ENCODE measurements around the gene EFNB2. TPM values are rescaled to one million over a fixed set of nuclear protein-coding genes. Genes with fewer than 3 reads are reported as not detected.

EFNB2 gene
- total RNA-seq, 1 experiment from 2014 or later: 4.7 TPM

GRCh38 chr13:106498571-106498970, 36.9 kb downstream of the EFNB2 start:
- H3K4me3 ChIP-seq (ENCODE audit: low read depth in 2 of 2, low read length in 2 of 2): no peak overlapping the region
- no peak overlapping the region for H3K27ac ChIP-seq (ENCODE audit: low read length)
- ATAC-seq: no peak
- no peaks in the 10 kb centered on the region for H3K36me3 ChIP-seq (ENCODE audit: control insufficient read depth, insufficient read depth, low read length)
- H3K9me3 ChIP-seq (ENCODE audit: control insufficient read depth, insufficient read depth, low read depth, low read length): no peaks in the 10 kb centered on the region
- TF ChIP-seq CTCF (IDR thresholded peaks at IDR 0.05): no peak
- no peak for TF ChIP-seq TCF7L2 (IDR thresholded peaks at IDR 0.05; ENCODE audit: low read depth, low read length)
- TF ChIP-seq, protein P1, sequence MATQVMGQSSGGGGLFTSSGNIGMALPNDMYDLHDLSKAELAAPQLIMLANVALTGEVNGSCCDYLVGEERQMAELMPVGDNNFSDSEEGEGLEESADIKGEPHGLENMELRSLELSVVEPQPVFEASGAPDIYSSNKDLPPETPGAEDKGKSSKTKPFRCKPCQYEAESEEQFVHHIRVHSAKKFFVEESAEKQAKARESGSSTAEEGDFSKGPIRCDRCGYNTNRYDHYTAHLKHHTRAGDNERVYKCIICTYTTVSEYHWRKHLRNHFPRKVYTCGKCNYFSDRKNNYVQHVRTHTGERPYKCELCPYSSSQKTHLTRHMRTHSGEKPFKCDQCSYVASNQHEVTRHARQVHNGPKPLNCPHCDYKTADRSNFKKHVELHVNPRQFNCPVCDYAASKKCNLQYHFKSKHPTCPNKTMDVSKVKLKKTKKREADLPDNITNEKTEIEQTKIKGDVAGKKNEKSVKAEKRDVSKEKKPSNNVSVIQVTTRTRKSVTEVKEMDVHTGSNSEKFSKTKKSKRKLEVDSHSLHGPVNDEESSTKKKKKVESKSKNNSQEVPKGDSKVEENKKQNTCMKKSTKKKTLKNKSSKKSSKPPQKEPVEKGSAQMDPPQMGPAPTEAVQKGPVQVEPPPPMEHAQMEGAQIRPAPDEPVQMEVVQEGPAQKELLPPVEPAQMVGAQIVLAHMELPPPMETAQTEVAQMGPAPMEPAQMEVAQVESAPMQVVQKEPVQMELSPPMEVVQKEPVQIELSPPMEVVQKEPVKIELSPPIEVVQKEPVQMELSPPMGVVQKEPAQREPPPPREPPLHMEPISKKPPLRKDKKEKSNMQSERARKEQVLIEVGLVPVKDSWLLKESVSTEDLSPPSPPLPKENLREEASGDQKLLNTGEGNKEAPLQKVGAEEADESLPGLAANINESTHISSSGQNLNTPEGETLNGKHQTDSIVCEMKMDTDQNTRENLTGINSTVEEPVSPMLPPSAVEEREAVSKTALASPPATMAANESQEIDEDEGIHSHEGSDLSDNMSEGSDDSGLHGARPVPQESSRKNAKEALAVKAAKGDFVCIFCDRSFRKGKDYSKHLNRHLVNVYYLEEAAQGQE (IDR thresholded peaks at IDR 0.05; ENCODE audit: insufficient read depth in 1 of 2, low read depth in 2 of 2, low read length in 1 of 2): no peak
- no peaks in the 10 kb centered on the region for H3K4me1 ChIP-seq (ENCODE audit: control insufficient read depth, insufficient read depth, low read length)
- no peaks in the 10 kb centered on the region for H3K27me3 ChIP-seq (ENCODE audit: control insufficient read depth, insufficient read depth, low read length)
- BruUV-seq (replicated peaks): no TSS peak
- in situ Hi-C loops (cut with HindIII; ENCODE audit: low pct_unique_long_range_greater_than_20kb, low sequenced_read_pairs) (no loop called here), intact Hi-C loops (cut with micrococcal nuclease; ENCODE audit: unreplicated experiment) (no loop called here)
- no peak for DNase-seq (ENCODE audit: low read depth, low spot score)
- POLR2A ChIA-PET: no interaction called here
- CTCF ChIA-PET: no interaction called here

GRCh38 chr13:106498158-106498557, 37.3 kb downstream of the EFNB2 start:
- TF ChIP-seq TCF7L2 (IDR thresholded peaks at IDR 0.05; ENCODE audit: low read depth, low read length) (no peak), POLR2AphosphoS5 (IDR thresholded peaks at IDR 0.05; ENCODE audit: low read depth, low read length) (no peak), SIN3A (IDR thresholded peaks at IDR 0.05; ENCODE audit: borderline replicate concordance, insufficient read depth, low read depth, low read length) (no peak), CTCF (IDR thresholded peaks at IDR 0.05) (no peak)
- TF ChIP-seq, protein P1 (IDR thresholded peaks at IDR 0.05; ENCODE audit: insufficient read depth in 1 of 2, low read depth in 2 of 2, low read length in 1 of 2): no peak
- CTCF ChIA-PET: no interaction called here
- ATAC-seq (no peak), DNase-seq (ENCODE audit: low read depth, low spot score) (no peak)
- Histone ChIP-seq H3K27me3 (ENCODE audit: control insufficient read depth, insufficient read depth, low read length) (no peaks in the 10 kb centered on the region), H3K4me1 (ENCODE audit: control insufficient read depth, insufficient read depth, low read length) (no peaks in the 10 kb centered on the region), H3K9me3 (ENCODE audit: control insufficient read depth, insufficient read depth, low read depth, low read length) (no peaks in the 10 kb centered on the region), H3K4me3 (ENCODE audit: low read depth in 2 of 2, low read length in 2 of 2) (no peak overlapping the region), H3K27ac (ENCODE audit: low read length) (no peak overlapping the region), H3K36me3 (ENCODE audit: control insufficient read depth, insufficient read depth, low read length) (no peaks in the 10 kb centered on the region)
- POLR2A ChIA-PET: interaction anchor here (0.6 kb wide), 1 partner anchor 24 kb away, joined by 3 read pairs; no protein-coding TSS in a partner anchor
- no TSS peak for BruUV-seq (replicated peaks)
- intact Hi-C loops (cut with micrococcal nuclease; ENCODE audit: unreplicated experiment) (no loop called here), in situ Hi-C loops (cut with HindIII; ENCODE audit: low pct_unique_long_range_greater_than_20kb, low sequenced_read_pairs) (no loop called here)
